ENCODE data around the gene C1orf21. TPM values are rescaled to one million over a fixed set of nuclear protein-coding genes. Genes with fewer than 3 reads are reported as not detected.
"Not testable (repeated sequence)": the region's sequence is repeated elsewhere in the genome, so short reads cannot be mapped to it uniquely, and the experiment has no call there.

The C1orf21 gene
- polyA plus RNA-seq, 3 donors from 2014 or later: 119 to 149 (median 130) TPM

DNA sequence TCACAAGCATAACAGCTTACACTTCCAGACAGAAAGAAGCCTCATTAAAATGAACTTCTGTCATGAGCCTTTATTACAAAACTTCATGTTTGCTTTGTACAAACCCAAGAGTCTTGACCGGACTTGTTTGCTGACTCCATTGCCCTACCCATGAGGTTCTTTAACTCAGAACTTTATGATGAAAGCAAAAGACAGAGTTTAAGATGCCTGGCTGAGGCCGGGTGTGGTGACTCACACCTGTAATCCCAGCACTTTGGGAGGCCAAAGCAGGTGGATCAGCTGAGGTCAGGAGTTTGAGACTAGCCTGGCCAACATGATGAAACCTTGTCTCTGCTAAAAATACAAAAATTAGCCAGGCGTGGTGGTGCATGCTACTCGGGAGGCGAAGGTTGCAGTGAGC, 225.4 kb downstream of the C1orf21 start:
- H3K4me1 Mint-ChIP-seq: peaks cover 14 to 57% of the 10 kb centered on the region in 2 donors
- not testable (repeated sequence) for H3K4me3 Mint-ChIP-seq; H3K9me3 Mint-ChIP-seq; DNase-seq; H3K27me3 Mint-ChIP-seq (ENCODE audit: low read depth in 3 of 3)
- H3K27ac Mint-ChIP-seq: peak overlapping the region in 1 of 6 donors; percentile 8
- peaks cover 0 to 10% (median 4%) of the 10 kb centered on the region in 3 donors for H3K36me3 Mint-ChIP-seq

DNA sequence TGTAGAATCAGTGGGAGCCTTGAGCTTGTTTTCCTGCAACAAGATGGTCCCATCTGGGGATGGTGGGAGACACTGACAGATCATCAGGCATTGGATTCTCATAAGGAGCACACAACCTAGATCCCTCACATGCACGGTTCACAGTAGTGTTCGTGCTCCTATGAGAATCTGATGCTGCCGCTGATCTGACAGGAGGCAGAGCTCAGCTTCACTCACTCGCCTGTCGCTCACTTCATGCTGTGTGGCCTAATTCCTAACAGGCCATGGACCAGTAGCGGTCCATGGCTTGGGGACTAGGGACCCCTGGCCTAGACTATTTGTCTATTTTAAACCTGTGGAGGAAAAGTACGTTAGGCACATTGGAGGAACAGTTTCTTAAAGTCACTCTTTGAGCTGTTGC, 227.8 kb downstream of the C1orf21 start:
- H3K4me3 Mint-ChIP-seq: no peak overlapping the region
- H3K9me3 Mint-ChIP-seq: no peaks in the 10 kb centered on the region
- peaks cover 0 to 9% (median 8%) of the 10 kb centered on the region in 3 donors for H3K36me3 Mint-ChIP-seq
- H3K27ac Mint-ChIP-seq: no peak overlapping the region
- peaks cover 11 to 44% of the 10 kb centered on the region in 2 donors for H3K4me1 Mint-ChIP-seq
- DNase-seq: no peak
- peaks cover 0 to 5% (median 0%) of the 10 kb centered on the region in 3 donors for H3K27me3 Mint-ChIP-seq (ENCODE audit: low read depth in 3 of 3)

DNA sequence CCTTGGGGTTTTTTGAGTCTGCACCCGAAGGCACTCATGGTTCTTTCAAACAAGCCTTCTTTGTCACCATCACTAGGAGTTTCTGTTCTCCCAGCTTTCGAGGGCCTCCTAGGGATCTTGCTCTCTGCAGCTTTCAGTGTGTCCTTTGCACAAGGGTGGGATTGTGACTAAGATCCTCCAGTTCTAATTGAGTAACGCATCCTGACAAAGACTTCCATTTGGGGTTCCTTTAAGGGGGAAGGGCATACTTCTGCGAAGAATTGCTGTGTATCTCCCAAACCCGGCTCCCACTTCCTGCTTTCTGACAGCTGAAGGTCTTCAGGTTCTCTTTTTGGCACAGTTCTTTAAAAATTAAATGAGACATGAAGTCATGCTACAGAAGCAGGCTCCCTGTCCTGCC, 228.5 kb downstream of the C1orf21 start:
- H3K36me3 Mint-ChIP-seq: peaks cover 0 to 13% (median 11%) of the 10 kb centered on the region in 3 donors
- DNase-seq: no peak
- no peak overlapping the region for H3K4me3 Mint-ChIP-seq
- H3K9me3 Mint-ChIP-seq: no peaks in the 10 kb centered on the region
- H3K27ac Mint-ChIP-seq: no peak overlapping the region
- H3K27me3 Mint-ChIP-seq (ENCODE audit: low read depth in 3 of 3): peaks cover 0 to 5% (median 0%) of the 10 kb centered on the region in 3 donors
- H3K4me1 Mint-ChIP-seq: peaks cover 10 to 40% of the 10 kb centered on the region in 2 donors

DNA sequence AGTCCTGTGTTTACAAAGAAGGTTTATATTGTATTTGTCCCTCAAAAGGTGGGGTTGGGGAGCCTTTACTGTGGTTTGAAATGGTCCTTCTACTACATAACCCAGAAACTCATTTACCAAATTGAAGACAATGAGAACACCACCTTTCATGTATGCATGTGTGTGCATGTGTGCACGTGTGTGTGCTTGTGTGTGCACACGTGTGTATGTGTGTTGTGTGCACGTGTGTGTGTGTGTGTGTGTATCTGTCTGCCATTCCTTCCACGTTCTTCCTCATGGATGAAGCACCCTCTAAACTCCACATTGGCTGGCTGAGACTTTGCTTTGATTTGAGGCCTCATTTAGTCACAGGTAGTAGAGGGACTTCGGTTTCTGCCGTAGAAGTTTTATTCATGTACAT, 229.7 kb downstream of the C1orf21 start:
- Mint-ChIP-seq H3K36me3 (peaks cover 0 to 18% (median 10%) of the 10 kb centered on the region in 3 donors), H3K27me3 (ENCODE audit: low read depth in 3 of 3) (peaks cover 0 to 5% (median 0%) of the 10 kb centered on the region in 3 donors), H3K4me1 (peaks cover 7 to 30% of the 10 kb centered on the region in 2 donors), H3K4me3 (no peak overlapping the region), H3K27ac (no peak overlapping the region), H3K9me3 (no peaks in the 10 kb centered on the region)
- no peak for DNase-seq

DNA sequence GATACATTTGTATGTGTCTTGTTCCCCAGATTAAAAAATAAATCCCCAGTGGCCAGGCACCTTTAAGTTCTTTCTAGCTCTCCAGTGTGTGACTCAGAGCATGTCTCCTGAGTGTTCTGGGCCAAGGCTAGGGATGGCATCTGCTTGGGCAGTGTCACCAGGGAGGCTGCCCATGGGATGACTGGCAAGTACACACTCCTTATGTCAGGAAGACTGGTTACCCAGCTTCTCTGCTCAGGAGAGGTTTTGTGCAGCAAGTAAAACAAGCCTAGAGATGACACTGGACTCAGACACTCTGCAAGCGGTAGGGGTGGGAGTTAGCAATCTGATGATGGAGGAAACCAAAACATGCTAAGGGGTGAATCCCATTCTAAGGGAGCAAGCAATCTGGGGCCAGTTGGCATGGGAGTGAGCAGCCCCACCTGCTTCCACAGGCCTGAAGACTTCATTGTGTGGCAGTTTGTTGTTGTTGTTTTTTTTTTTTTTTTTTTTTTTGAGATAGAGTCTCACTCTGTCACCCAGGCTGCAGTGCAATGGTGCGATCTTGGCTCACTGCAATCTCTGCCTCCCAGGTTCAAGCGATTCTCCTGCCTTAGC, 230.7 kb downstream of the C1orf21 start:
- H3K27ac Mint-ChIP-seq: peak overlapping the region in 3 of 6 donors; percentile 2 to 63 (median 34)
- H3K4me1 Mint-ChIP-seq: peaks cover 7 to 20% of the 10 kb centered on the region in 2 donors
- peaks cover 0 to 23% (median 11%) of the 10 kb centered on the region in 3 donors for H3K36me3 Mint-ChIP-seq
- H3K9me3 Mint-ChIP-seq: no peaks in the 10 kb centered on the region
- no peak overlapping the region for H3K4me3 Mint-ChIP-seq
- no peak for DNase-seq
- H3K27me3 Mint-ChIP-seq (ENCODE audit: low read depth in 3 of 3): peaks cover 0 to 2% (median 0%) of the 10 kb centered on the region in 3 donors

DNA sequence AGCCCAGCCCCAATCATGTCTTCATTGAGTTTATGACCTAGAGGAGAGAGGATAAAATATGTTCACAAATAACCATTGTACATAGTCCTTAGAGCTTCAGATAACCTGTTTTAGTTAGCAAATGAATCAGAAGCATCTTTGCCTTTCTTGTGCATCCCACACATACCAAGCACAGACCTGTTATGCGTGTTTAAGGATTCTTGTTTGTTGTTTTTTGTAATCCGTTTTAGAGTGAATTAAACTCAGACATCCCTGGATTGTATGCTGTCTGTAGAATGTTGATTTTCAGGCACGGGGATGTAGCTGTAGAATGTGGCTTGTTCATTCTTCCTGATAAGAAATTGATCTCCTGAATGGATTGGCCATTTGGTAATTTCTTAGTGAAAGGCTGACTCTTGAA, 232.0 kb downstream of the C1orf21 start:
- peaks cover 1 to 20% of the 10 kb centered on the region in 2 donors for H3K4me1 Mint-ChIP-seq
- peaks cover 0 to 23% (median 11%) of the 10 kb centered on the region in 3 donors for H3K36me3 Mint-ChIP-seq
- H3K27ac Mint-ChIP-seq: no peak overlapping the region
- no peaks in the 10 kb centered on the region for H3K9me3 Mint-ChIP-seq
- no peak overlapping the region for H3K4me3 Mint-ChIP-seq
- peaks cover 0 to 4% (median 0%) of the 10 kb centered on the region in 3 donors for H3K27me3 Mint-ChIP-seq (ENCODE audit: low read depth in 3 of 3)
- DNase-seq: no peak

DNA sequence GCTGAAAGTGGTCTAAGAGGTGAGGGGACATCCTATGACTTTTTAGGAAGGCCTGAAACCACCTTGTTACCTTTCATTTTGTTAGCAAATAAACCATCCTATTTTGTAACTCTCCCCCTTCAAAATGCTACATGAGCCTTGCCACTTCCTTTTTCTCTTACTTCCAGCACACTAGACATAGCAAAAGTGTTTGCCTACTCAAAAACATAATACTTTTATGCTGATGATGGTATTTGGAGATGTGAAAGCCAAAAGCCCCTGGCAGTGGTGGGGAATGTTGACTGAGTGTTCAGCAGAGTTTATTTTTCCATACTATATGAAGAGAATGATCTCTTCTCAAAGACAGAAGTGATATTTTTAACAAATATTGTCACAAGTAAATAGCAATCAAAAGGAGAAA, 233.6 kb downstream of the C1orf21 start:
- peak overlapping the region in 1 of 6 donors; percentile 3 for H3K27ac Mint-ChIP-seq
- H3K4me3 Mint-ChIP-seq: no peak overlapping the region
- no peaks in the 10 kb centered on the region for H3K9me3 Mint-ChIP-seq
- peaks cover 0 to 10% of the 10 kb centered on the region in 2 donors for H3K4me1 Mint-ChIP-seq
- no peak for DNase-seq
- peaks cover 0 to 4% (median 0%) of the 10 kb centered on the region in 3 donors for H3K27me3 Mint-ChIP-seq (ENCODE audit: low read depth in 3 of 3)
- peaks cover 0 to 35% (median 20%) of the 10 kb centered on the region in 3 donors for H3K36me3 Mint-ChIP-seq

DNA sequence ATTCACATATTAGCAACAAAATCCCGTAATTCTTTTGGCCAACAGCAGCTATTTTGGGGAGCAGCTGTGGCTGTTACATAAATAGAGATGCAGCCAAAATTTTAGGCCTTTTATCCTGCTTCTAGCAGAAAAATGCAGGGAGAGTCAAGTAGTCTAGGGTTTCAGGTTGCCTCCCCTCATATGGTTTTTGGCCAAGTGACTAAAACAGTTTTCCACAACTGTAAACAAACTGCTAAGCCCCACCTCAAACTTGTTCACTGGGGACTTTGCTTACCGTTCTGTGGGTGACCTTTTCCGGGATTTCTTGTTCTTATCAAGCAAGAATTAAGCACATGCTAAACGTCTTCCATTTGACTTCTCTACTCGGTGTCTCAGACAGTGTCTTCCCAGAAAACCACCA, 234.4 kb downstream of the C1orf21 start:
- H3K4me3 Mint-ChIP-seq: no peak overlapping the region
- H3K9me3 Mint-ChIP-seq: no peaks in the 10 kb centered on the region
- H3K4me1 Mint-ChIP-seq: peaks cover 0 to 10% of the 10 kb centered on the region in 2 donors
- peaks cover 0 to 39% (median 26%) of the 10 kb centered on the region in 3 donors for H3K36me3 Mint-ChIP-seq
- H3K27me3 Mint-ChIP-seq (ENCODE audit: low read depth in 3 of 3): peaks cover 0 to 6% (median 5%) of the 10 kb centered on the region in 3 donors
- peak overlapping the region in 1 of 6 donors; percentile 43 for H3K27ac Mint-ChIP-seq
- DNase-seq: no peak

DNA sequence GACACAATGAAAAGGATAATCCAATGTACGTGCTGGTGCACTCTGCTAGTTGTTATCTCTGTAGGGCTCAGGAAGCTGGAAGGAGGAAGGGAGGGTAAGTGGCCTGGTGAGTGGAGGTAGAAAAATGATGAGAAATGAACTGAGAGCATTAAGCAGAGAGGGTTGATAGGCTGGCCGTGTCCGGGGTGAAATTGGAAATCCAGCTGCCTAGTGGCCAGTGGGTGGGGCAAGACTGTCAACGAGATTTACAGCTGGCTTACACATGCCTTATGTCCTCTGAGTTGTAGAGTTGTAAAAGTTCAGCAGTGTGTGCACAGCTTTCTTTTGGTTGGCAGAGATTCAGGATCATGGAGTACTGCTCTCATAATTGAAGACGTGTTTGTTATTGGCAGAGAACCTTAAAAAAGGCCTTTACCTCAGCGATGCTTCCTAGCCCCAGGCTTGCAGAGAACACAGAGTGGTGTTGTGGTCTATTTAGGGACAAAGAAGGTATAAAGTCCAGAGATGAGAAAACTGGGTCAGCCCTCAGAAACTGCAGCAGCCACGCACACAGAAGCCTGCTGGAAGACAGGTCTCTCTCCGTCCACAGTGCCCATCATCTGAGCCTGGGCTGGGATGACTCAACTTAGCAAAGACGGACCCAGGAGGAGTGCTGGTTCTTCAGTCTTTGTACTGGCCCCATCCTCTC, 235.5 kb downstream of the C1orf21 start:
- Mint-ChIP-seq H3K4me1 (peaks cover 0 to 3% of the 10 kb centered on the region in 2 donors), H3K9me3 (no peaks in the 10 kb centered on the region), H3K27ac (no peak overlapping the region), H3K27me3 (ENCODE audit: low read depth in 3 of 3) (peaks cover 0 to 6% (median 5%) of the 10 kb centered on the region in 3 donors), H3K36me3 (peaks cover 0 to 39% (median 26%) of the 10 kb centered on the region in 3 donors), H3K4me3 (no peak overlapping the region)
- no peak for DNase-seq

DNA sequence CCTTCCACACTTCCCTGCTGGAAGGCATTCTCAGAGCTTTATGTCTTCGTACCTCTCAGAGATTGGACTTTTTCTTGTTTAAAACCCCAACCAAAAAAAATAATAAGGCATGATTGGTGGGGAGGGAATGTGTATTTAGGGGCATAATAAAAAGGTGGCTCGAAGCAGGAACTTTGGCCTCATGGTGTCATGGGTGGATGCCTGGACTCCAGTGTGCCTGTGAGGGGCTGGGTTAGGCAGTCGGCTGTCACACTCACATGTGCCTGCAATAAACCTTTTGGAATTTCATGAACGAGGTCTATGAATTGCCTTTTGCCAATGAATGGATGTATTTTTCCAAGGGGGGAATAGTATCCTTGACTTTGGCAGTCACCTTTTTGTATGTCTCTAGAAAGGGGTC, 236.6 kb downstream of the C1orf21 start:
- H3K27ac Mint-ChIP-seq: no peak overlapping the region
- peaks cover 0 to 39% (median 26%) of the 10 kb centered on the region in 3 donors for H3K36me3 Mint-ChIP-seq
- H3K9me3 Mint-ChIP-seq: no peaks in the 10 kb centered on the region
- peaks cover 0 to 6% (median 5%) of the 10 kb centered on the region in 3 donors for H3K27me3 Mint-ChIP-seq (ENCODE audit: low read depth in 3 of 3)
- DNase-seq: no peak
- H3K4me1 Mint-ChIP-seq: no peaks in the 10 kb centered on the region
- no peak overlapping the region for H3K4me3 Mint-ChIP-seq

DNA sequence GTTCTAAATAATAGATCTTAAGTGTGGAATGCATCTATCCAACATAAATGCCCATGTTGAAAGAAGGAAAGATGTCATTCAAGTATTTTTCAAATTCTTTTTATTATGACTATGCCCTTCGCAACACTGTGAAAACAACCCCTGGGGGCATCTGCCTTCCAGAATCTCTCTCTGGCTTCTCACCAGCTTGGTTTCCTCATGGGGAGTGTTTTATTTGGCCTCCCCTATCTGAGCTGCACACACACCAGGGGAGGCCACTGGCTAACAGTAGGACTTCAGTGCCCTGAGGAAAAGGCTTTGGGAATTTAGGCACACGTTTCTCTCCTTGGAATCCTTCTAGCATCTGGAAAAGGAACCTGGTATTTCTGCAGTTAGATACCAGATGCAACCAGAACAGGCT, 237.2 kb downstream of the C1orf21 start:
- peaks cover 0 to 39% (median 28%) of the 10 kb centered on the region in 3 donors for H3K36me3 Mint-ChIP-seq
- no peaks in the 10 kb centered on the region for H3K9me3 Mint-ChIP-seq
- peaks cover 0 to 8% (median 5%) of the 10 kb centered on the region in 3 donors for H3K27me3 Mint-ChIP-seq (ENCODE audit: low read depth in 3 of 3)

DNA sequence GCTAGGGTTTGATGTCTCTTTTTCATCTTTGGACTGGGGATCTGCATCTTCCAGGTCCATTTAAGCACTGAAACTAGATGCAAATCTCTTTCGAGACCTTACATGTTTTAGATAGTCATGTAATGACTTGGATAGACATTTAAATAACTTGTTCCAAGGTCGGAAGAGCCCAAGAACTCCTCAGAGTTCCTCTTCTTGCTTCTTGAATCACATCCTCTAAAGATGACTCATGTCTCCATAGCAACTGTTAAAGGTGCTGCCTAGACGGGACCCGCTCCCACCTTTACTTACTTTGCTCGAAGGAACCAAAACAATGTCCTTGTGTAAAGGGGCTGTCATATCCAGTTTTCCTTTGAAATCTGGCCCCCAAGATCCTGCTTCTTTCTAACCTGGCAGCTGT, 237.8 kb downstream of the C1orf21 start:
- no peak overlapping the region for H3K4me3 Mint-ChIP-seq
- no peak for DNase-seq
- peaks cover 0 to 10% (median 7%) of the 10 kb centered on the region in 3 donors for H3K27me3 Mint-ChIP-seq (ENCODE audit: low read depth in 3 of 3)
- peaks cover 0 to under 1% of the 10 kb centered on the region in 2 donors for H3K4me1 Mint-ChIP-seq
- no peaks in the 10 kb centered on the region for H3K9me3 Mint-ChIP-seq
- H3K36me3 Mint-ChIP-seq: peaks cover 0 to 43% (median 27%) of the 10 kb centered on the region in 3 donors
- peak overlapping the region in 1 of 6 donors; percentile 33 for H3K27ac Mint-ChIP-seq

More for the DNA sequence above, 237.2 kb downstream of the C1orf21 start:
- Mint-ChIP-seq H3K27ac (no peak overlapping the region), H3K4me1 (no peaks in the 10 kb centered on the region), H3K4me3 (no peak overlapping the region)
- no peak for DNase-seq

DNA sequence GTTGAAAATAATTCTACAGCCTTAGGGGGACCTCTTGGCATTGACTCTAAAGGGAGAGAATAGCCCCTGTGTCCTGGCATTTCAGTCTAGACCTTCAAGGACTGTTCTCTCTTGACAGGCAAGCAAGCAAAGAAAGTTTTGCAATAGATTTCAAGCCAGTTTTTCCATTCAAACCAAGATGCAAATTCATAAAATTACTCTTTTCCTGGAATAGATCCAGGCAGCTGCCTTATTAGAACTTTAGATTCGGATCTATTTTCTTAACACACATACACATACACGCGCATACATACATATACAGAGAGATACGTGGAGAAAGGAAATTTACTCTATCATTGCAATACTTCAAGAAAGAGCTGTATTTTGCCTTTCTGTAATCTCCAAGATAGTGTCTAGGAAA, 238.4 kb downstream of the C1orf21 start:
- Mint-ChIP-seq H3K36me3 (peaks cover under 1 to 38% (median 24%) of the 10 kb centered on the region in 3 donors), H3K4me3 (no peak overlapping the region), H3K4me1 (peaks cover 0 to 2% of the 10 kb centered on the region in 2 donors), H3K9me3 (no peaks in the 10 kb centered on the region), H3K27me3 (ENCODE audit: low read depth in 3 of 3) (peaks cover 0 to 10% (median 8%) of the 10 kb centered on the region in 3 donors), H3K27ac (no peak overlapping the region)
- no peak for DNase-seq

Data from immature natural killer cell (primary cell).